ENCODE results near the gene HK1.

The HK1 gene

GRCh38 chr10:69336952-69337295, 58.6 kb downstream of the HK1 start:
- H3K27me3 Mint-ChIP-seq, result no peaks in the 10 kb centered on the region
- peaks cover 68% of the 10 kb centered on the region for H3K4me1 Mint-ChIP-seq
- DNase-seq (ENCODE audit: low spot score in 2 of 2) (no peak), ATAC-seq (replicated peaks; ENCODE audit: extremely low read depth, poor library complexity, severe bottlenecking) (no peak)
- H3K36me3 Mint-ChIP-seq (ENCODE audit: insufficient read depth), result peaks cover 4% of the 10 kb centered on the region
- H3K9me3 Mint-ChIP-seq, result no peaks in the 10 kb centered on the region
- H3K4me3 Mint-ChIP-seq, result no peak overlapping the region
- no peak overlapping the region for H3K27ac Mint-ChIP-seq (ENCODE audit: low read depth)

- H3K27ac Mint-ChIP-seq (ENCODE audit: low read depth), result no peak overlapping the region
- peaks cover 4% of the 10 kb centered on the region for H3K36me3 Mint-ChIP-seq (ENCODE audit: insufficient read depth)
- no peaks in the 10 kb centered on the region for H3K27me3 Mint-ChIP-seq
- no peak for DNase-seq (ENCODE audit: low spot score in 2 of 2)
- H3K4me1 Mint-ChIP-seq, result peaks cover 69% of the 10 kb centered on the region
- ATAC-seq (replicated peaks; ENCODE audit: extremely low read depth, poor library complexity, severe bottlenecking), result peak; percentile 24
- H3K9me3 Mint-ChIP-seq, result no peaks in the 10 kb centered on the region
- H3K4me3 Mint-ChIP-seq, result no peak overlapping the region
Observed at GRCh38 chr10:69337296-69338132, 59.2 kb downstream of the HK1 start.

GRCh38 chr10:69338133-69338456, 59.8 kb downstream of the HK1 start:
- ATAC-seq (replicated peaks; ENCODE audit: extremely low read depth, poor library complexity, severe bottlenecking) (no peak), DNase-seq (ENCODE audit: low spot score in 2 of 2) (no peak)
- H3K27ac Mint-ChIP-seq (ENCODE audit: low read depth), result no peak overlapping the region
- no peaks in the 10 kb centered on the region for H3K9me3 Mint-ChIP-seq
- no peak overlapping the region for H3K4me3 Mint-ChIP-seq
- H3K4me1 Mint-ChIP-seq, result peaks cover 69% of the 10 kb centered on the region
- no peaks in the 10 kb centered on the region for H3K27me3 Mint-ChIP-seq
- H3K36me3 Mint-ChIP-seq (ENCODE audit: insufficient read depth), result peaks cover 3% of the 10 kb centered on the region

- Mint-ChIP-seq H3K36me3 (ENCODE audit: insufficient read depth) (peaks cover 3% of the 10 kb centered on the region), H3K4me1 (peaks cover 76% of the 10 kb centered on the region), H3K4me3 (no peak overlapping the region), H3K27ac (ENCODE audit: low read depth) (no peak overlapping the region), H3K27me3 (no peaks in the 10 kb centered on the region), H3K9me3 (no peaks in the 10 kb centered on the region)
- DNase-seq (ENCODE audit: low spot score in 2 of 2) (no peak), ATAC-seq (replicated peaks; ENCODE audit: extremely low read depth, poor library complexity, severe bottlenecking) (no peak)
Observed at GRCh38 chr10:69338547-69339450, 60.5 kb downstream of the HK1 start.

GRCh38 chr10:69340695-69341094, 62.4 kb downstream of the HK1 start:
- ATAC-seq (replicated peaks; ENCODE audit: extremely low read depth, poor library complexity, severe bottlenecking) (no peak), DNase-seq (ENCODE audit: low spot score in 2 of 2) (no peak)
- Mint-ChIP-seq H3K4me3 (no peak overlapping the region), H3K4me1 (peaks cover 78% of the 10 kb centered on the region), H3K27me3 (no peaks in the 10 kb centered on the region), H3K9me3 (no peaks in the 10 kb centered on the region), H3K27ac (ENCODE audit: low read depth) (peak overlapping the region; percentile 64), H3K36me3 (ENCODE audit: insufficient read depth) (peaks cover 9% of the 10 kb centered on the region)

- Mint-ChIP-seq H3K27me3 (no peaks in the 10 kb centered on the region), H3K4me1 (peaks cover 68% of the 10 kb centered on the region), H3K4me3 (no peak overlapping the region), H3K36me3 (ENCODE audit: insufficient read depth) (peaks cover 13% of the 10 kb centered on the region), H3K27ac (ENCODE audit: low read depth) (no peak overlapping the region), H3K9me3 (no peaks in the 10 kb centered on the region)
- ATAC-seq (replicated peaks; ENCODE audit: extremely low read depth, poor library complexity, severe bottlenecking), result no peak
- no peak for DNase-seq (ENCODE audit: low spot score in 2 of 2)
Observed at GRCh38 chr10:69343905-69344304, 65.6 kb downstream of the HK1 start.

- DNase-seq (ENCODE audit: low spot score in 2 of 2), result no peak
- no peaks in the 10 kb centered on the region for H3K9me3 Mint-ChIP-seq
- peak overlapping the region; percentile 72 for H3K27ac Mint-ChIP-seq (ENCODE audit: low read depth)
- no peaks in the 10 kb centered on the region for H3K27me3 Mint-ChIP-seq
- H3K36me3 Mint-ChIP-seq (ENCODE audit: insufficient read depth), result peaks cover 20% of the 10 kb centered on the region
- peaks cover 64% of the 10 kb centered on the region for H3K4me1 Mint-ChIP-seq
- ATAC-seq (replicated peaks; ENCODE audit: extremely low read depth, poor library complexity, severe bottlenecking), result peak; percentile 55
- H3K4me3 Mint-ChIP-seq, result peak overlapping the region; percentile 25
Observed at GRCh38 chr10:69344591-69345252, 66.4 kb downstream of the HK1 start.

GRCh38 chr10:69345402-69345801, 67.1 kb downstream of the HK1 start:
- H3K4me3 Mint-ChIP-seq, result peak overlapping the region; percentile 25
- no peaks in the 10 kb centered on the region for H3K27me3 Mint-ChIP-seq
- H3K27ac Mint-ChIP-seq (ENCODE audit: low read depth), result peak overlapping the region; percentile 72
- H3K9me3 Mint-ChIP-seq, result no peaks in the 10 kb centered on the region
- ATAC-seq (replicated peaks; ENCODE audit: extremely low read depth, poor library complexity, severe bottlenecking), result no peak
- peaks cover 60% of the 10 kb centered on the region for H3K4me1 Mint-ChIP-seq
- DNase-seq (ENCODE audit: low spot score in 2 of 2), result no peak
- H3K36me3 Mint-ChIP-seq (ENCODE audit: insufficient read depth), result peaks cover 25% of the 10 kb centered on the region

GRCh38 chr10:69345890-69346474, 67.7 kb downstream of the HK1 start:
- no peak for ATAC-seq (replicated peaks; ENCODE audit: extremely low read depth, poor library complexity, severe bottlenecking)
- no peak for DNase-seq (ENCODE audit: low spot score in 2 of 2)
- no peaks in the 10 kb centered on the region for H3K9me3 Mint-ChIP-seq
- peaks cover 27% of the 10 kb centered on the region for H3K36me3 Mint-ChIP-seq (ENCODE audit: insufficient read depth)
- no peak overlapping the region for H3K4me3 Mint-ChIP-seq
- no peak overlapping the region for H3K27ac Mint-ChIP-seq (ENCODE audit: low read depth)
- H3K27me3 Mint-ChIP-seq, result no peaks in the 10 kb centered on the region
- peaks cover 56% of the 10 kb centered on the region for H3K4me1 Mint-ChIP-seq

- Mint-ChIP-seq H3K27me3 (no peaks in the 10 kb centered on the region), H3K4me3 (no peak overlapping the region), H3K9me3 (no peaks in the 10 kb centered on the region), H3K27ac (ENCODE audit: low read depth) (peak overlapping the region; percentile 55), H3K36me3 (ENCODE audit: insufficient read depth) (peaks cover 27% of the 10 kb centered on the region), H3K4me1 (peaks cover 51% of the 10 kb centered on the region)
- ATAC-seq (replicated peaks; ENCODE audit: extremely low read depth, poor library complexity, severe bottlenecking) (no peak), DNase-seq (ENCODE audit: low spot score in 2 of 2) (no peak)
Observed at GRCh38 chr10:69346776-69347175, 68.5 kb downstream of the HK1 start.

- peaks cover 34% of the 10 kb centered on the region for H3K4me1 Mint-ChIP-seq
- peak overlapping the region; percentile 76 for H3K27ac Mint-ChIP-seq (ENCODE audit: low read depth)
- peak overlapping the region; percentile 43 for H3K4me3 Mint-ChIP-seq
- DNase-seq (ENCODE audit: low spot score in 2 of 2), result no peak
- no peaks in the 10 kb centered on the region for H3K27me3 Mint-ChIP-seq
- ATAC-seq (replicated peaks; ENCODE audit: extremely low read depth, poor library complexity, severe bottlenecking), result no peak
- H3K9me3 Mint-ChIP-seq, result no peaks in the 10 kb centered on the region
- H3K36me3 Mint-ChIP-seq (ENCODE audit: insufficient read depth), result peaks cover 27% of the 10 kb centered on the region
Observed at GRCh38 chr10:69348816-69349541, 70.7 kb downstream of the HK1 start.

GRCh38 chr10:69349542-69349888, 71.2 kb downstream of the HK1 start:
- Mint-ChIP-seq H3K27me3 (no peaks in the 10 kb centered on the region), H3K4me1 (peaks cover 32% of the 10 kb centered on the region), H3K9me3 (no peaks in the 10 kb centered on the region), H3K27ac (ENCODE audit: low read depth) (no peak overlapping the region), H3K36me3 (ENCODE audit: insufficient read depth) (peaks cover 26% of the 10 kb centered on the region), H3K4me3 (no peak overlapping the region)
- DNase-seq (ENCODE audit: low spot score in 2 of 2), result no peak
- no peak for ATAC-seq (replicated peaks; ENCODE audit: extremely low read depth, poor library complexity, severe bottlenecking)
